Measurements from ENCODE around the gene CCDC88C. TPM values are rescaled to one million over a fixed set of nuclear protein-coding genes. Genes with fewer than 3 reads are reported as not detected.
"Not testable (repeated sequence)": the region's sequence is repeated elsewhere in the genome, so short reads cannot be mapped to it uniquely, and the experiment has no call there.

The CCDC88C gene
- total RNA-seq, 1 donor from 2014 or later, result 3.6 TPM

GRCh38 chr14:91272341-91273272 lies 145.0 kb downstream of the CCDC88C start:
- intact Hi-C loops (cut with DNase I), result no loop called here
- ATAC-seq (no peak), DNase-seq (ENCODE audit: missing footprints) (no peak)

DNA sequence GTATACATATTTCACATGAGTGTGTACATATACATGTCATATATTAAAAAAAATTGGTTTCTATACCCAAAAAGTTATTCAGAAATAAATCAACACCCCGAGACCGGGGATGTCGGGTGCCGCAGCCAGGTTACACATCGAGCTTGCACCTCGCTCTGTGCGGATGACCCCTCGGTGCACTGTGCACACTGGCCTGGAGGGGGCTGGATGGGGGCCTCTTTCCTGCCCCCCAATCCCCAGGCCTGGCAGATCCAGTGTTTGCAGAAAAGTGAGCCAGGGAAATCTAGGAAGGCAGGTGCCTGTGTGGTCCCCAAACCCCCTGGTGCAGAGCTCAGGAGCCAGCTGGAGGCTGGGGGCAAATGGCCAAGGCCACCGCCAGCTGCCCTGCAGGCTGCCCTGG lies 146.0 kb downstream of the CCDC88C start:
- DNase-seq (ENCODE audit: missing footprints) (no peak), ATAC-seq (no peak)
- intact Hi-C loops (cut with DNase I), result no loop called here

DNA sequence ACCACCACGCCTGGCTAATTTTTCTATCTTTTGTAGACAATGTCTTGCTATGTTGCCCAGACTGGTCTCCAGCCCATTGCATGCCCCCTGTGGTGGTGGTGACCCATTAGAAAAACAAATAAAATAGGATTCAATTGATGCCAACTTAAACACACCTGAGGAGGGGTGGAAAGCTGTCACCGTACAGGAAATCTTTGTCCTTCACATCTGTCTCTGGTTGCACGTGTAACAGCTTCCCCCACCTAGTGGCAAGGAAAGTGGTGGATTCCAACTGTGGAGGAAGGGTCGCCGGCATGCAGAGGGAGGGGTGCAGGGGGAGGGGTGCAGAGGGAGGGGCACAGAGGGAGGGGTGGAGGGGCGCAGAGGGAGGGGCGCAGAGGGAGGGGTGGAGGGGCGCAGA lies 147.0 kb downstream of the CCDC88C start:
- no peak for ATAC-seq
- no peak for DNase-seq (ENCODE audit: missing footprints)
- intact Hi-C loops (cut with DNase I), result no loop called here

DNA sequence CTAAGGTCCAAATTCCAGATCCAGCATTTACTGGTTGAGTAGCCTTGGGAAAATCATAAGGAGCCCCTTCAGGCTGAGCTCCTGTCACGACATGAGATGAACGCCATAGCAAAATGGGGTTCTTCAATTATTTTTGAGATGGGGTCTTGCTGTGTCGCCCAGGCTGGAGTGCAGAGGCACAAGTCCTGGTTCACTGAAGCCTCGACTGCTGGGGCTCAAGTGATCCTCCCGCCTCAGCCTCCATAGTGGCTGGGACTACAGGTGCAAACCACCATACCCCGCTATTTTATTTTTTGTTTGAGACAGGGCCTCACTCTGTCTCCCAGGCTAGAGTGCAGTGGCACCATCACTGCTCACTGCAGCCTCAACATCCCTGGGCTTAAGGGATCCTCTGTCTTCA lies 147.4 kb downstream of the CCDC88C start:
- DNase-seq (ENCODE audit: missing footprints), result no peak
- intact Hi-C loops (cut with DNase I), result no loop called here
- ATAC-seq, result no peak

- ATAC-seq, result peak; percentile 68
- DNase-seq (ENCODE audit: missing footprints), result peak; percentile 77
- intact Hi-C loops (cut with DNase I), result no loop called here
Measured at GRCh38 chr14:91269076-91269991, 148.3 kb downstream of the CCDC88C start.

GRCh38 chr14:91267965-91268437 lies 149.6 kb downstream of the CCDC88C start:
- ATAC-seq (no peak), DNase-seq (ENCODE audit: missing footprints) (no peak)
- intact Hi-C loops (cut with DNase I), result no loop called here

- ATAC-seq; intact Hi-C loops (cut with DNase I): not testable (repeated sequence)
Measured at GRCh38 chr14:91266276-91266675, 151.3 kb downstream of the CCDC88C start.

GRCh38 chr14:91265404-91265803 lies 152.2 kb downstream of the CCDC88C start:
- DNase-seq (ENCODE audit: missing footprints) (no peak), ATAC-seq (no peak)
- intact Hi-C loops (cut with DNase I), result no loop called here

More at GRCh38 chr14:91266276-91266675, 151.3 kb downstream of the CCDC88C start:
- not testable (repeated sequence) for DNase-seq (ENCODE audit: missing footprints)

- no peak for DNase-seq (ENCODE audit: missing footprints)
- intact Hi-C loops (cut with DNase I), result no loop called here
- ATAC-seq, result peak; percentile 33
Measured at GRCh38 chr14:91264151-91265150, 153.2 kb downstream of the CCDC88C start.

DNA sequence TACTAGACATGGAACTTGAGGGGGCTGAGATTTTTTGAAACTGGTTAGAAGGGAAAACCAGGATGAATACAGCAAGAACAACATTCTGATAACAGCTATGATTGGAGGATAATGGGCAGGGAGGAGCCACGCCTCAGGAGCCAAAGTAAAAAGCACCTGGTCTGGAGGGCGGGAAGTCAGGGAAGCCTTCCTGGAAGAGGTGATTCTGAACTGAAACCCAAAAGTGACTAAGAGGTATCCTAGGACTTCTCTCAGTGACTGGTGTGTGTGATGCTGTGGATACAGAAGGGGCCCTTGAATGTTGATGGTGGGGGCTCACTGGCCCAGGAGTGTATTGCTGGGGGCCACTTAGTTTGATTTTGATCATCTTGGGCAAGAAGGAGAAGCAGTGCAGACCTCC lies 154.3 kb downstream of the CCDC88C start:
- no peak for ATAC-seq

DNA sequence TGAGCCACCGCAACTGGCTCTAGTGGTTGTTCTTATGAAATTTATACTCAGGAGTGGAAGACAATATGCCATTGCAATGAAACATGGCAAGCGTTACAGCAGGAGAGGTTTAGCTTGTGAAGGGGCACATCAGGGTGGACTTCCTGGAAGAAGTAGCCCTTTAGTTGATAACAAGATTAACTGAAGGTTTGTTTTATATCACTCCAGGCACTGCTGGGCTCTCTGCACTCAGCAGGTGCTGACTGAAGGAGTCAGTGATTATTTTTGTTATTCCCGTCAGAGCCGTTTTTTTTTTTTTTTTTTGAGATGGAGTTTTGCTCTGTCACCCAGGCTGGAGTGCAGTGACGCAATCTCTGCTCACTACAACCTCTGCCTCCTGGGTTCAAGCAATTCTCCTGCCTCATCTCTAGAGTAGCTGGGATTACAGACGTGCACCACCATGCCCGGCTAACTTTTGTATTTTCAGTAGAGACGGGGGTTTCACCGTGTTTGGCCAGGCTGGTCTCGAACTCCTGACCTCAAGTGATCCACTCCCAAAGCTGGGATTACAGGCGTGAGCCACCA lies 155.6 kb downstream of the CCDC88C start:
- intact Hi-C loops (cut with DNase I), result no loop called here
- ATAC-seq (no peak), DNase-seq (ENCODE audit: missing footprints) (no peak)

More for the DNA sequence above, 154.3 kb downstream of the CCDC88C start:
- DNase-seq (ENCODE audit: missing footprints), result no peak
- intact Hi-C loops (cut with DNase I), result no loop called here

- no peak for DNase-seq (ENCODE audit: missing footprints)
- intact Hi-C loops (cut with DNase I), result no loop called here
- ATAC-seq, result no peak
Measured at GRCh38 chr14:91261115-91261514, 156.5 kb downstream of the CCDC88C start.

GRCh38 chr14:91258876-91259275 lies 158.7 kb downstream of the CCDC88C start:
- ATAC-seq (no peak), DNase-seq (ENCODE audit: missing footprints) (no peak)
- intact Hi-C loops (cut with DNase I), result no loop called here

GRCh38 chr14:91258011-91258618 lies 159.5 kb downstream of the CCDC88C start:
- peak; percentile 75 for ATAC-seq
- DNase-seq (ENCODE audit: missing footprints), result no peak

DNA sequence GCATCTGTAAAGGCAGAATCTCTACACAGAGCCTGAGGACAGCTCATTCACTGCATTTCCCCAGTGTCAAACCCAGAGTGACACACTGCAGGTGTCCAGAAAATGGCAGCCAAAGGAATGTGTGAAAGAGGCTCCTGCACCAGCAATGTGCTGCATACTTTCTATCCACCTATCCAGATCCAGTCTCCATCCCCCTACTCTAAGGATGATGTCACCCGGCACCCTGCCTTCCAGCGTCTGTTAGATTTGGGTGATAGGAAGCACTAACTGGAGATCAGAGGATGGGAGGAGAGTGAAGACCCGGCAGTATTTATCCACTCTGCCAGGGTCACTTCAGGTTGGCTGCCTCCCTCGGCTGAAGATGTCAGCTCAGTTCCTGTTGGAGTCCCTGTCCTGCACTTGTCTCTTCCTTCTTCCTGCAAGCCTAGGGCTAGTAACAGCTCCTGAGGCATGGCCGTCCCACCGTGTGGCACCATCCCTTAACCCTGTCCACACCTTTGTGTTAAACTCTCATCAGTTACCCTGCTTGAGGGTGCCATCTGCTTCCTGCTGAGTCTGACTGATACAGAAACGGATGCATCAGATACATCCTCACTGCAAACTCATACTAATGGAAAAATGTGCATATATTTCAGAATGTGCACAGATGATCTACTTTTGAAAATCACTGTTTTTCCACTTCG lies 160.2 kb downstream of the CCDC88C start:
- intact Hi-C loops (cut with DNase I), result no loop called here
- ATAC-seq (no peak), DNase-seq (ENCODE audit: missing footprints) (no peak)

More at GRCh38 chr14:91258011-91258618, 159.5 kb downstream of the CCDC88C start:
- intact Hi-C loops (cut with DNase I), result no loop called here

- DNase-seq (ENCODE audit: missing footprints) (no peak), ATAC-seq (no peak)
- intact Hi-C loops (cut with DNase I), result no loop called here
Measured at GRCh38 chr14:91256661-91257060, 161.0 kb downstream of the CCDC88C start.

All from Right ventricle myocardium inferior (tissue), 1 donor.